IPS-NIHi7 (cell line): ENCODE results near the gene YY2.
"Not testable (repeated sequence)": the region's sequence is repeated elsewhere in the genome, so short reads cannot be mapped to it uniquely, and the experiment has no call there.

ENCODE experiments used
- DNase-seq: peaks from one replicate; pipeline ENCODE4 v3.0.0; 2012; ENCODE audit warnings: mixed read lengths; ENCODE audit errors: extremely low spot score

YY2 gene

DNA sequence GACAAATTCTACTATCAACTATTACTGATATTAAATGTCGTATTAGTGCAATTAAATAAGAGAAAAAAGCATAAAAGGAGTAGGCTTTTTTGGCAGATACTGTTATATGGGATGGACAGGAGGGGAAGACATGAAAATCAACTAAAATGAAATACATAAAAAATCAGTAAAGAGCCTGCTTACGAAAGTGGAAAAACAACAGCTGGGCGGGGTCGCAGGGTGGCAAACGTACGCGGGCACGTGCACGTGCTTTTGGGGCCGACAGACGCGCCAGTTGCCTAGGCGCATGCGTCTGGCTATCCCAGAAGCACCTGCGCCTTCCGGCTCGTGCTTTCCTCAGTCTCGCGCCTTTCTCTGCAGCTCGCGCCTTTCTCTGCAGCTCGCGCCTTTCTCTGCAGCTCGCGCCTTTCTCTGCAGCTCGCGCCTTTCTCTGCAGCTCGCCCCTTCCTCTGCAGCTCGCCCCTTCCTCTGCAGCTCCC lies at the start of gene YY2:
YY2 (plus strand) TSS at position 51 of the 479 bp plus-strand sequence. CDS start 498 bp downstream, outside the sequence.
- no peak for DNase-seq

GRCh38 chrX:21806691-21807090 lies 49.1 kb upstream of the YY2 start:
- no peak for DNase-seq

GRCh38 chrX:21811832-21812231 lies 44.0 kb upstream of the YY2 start:
- no peak for DNase-seq

DNA sequence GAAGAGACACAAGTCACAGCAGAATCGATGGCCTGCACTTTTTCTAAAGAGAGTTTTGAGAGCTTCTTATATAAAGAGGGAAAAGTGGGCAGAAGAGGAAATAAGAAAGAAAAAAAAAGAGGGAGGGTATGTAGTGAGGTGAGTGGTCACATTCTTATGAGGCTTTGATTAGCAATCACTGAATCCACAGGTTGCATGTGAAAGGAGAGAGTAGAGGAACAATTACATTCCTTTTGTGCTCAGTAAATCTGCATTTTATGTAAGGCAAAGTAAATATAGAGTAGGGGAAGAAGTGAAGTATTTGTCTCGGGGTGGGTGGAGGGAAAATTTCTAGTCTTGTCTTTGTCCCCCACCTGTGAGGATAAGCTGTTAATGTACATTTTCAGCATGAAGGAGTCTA lies 43.2 kb upstream of the YY2 start:
- DNase-seq, result no peak

GRCh38 chrX:21813612-21814368 lies 42.0 kb upstream of the YY2 start:
- peak; percentile 34 for DNase-seq

DNA sequence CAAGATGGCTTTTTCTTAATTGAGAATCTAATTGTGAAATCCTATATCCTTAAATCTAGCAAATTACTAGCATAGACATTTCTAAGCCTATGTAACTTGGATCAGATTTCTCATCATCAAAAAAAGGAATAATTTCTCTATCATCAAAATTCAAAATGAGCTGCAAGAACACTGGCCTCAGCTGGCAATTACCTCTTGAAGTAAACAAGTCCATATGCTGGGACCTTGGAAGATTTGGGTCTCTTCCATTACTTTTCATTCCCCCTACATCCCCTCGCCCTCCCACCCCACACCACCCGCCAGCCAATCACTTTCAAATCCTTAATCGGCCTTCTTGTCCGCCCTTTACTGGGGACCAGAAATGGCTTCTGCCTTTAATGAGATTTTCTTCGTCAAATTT lies 39.7 kb upstream of the YY2 start:
- DNase-seq, result no peak

GRCh38 chrX:21820170-21820569 lies 35.6 kb upstream of the YY2 start:
- not testable (repeated sequence) for DNase-seq

- no peak for DNase-seq
These were observed 33.9 kb upstream of the YY2 start for GRCh38 chrX:21821875-21822274.

DNA sequence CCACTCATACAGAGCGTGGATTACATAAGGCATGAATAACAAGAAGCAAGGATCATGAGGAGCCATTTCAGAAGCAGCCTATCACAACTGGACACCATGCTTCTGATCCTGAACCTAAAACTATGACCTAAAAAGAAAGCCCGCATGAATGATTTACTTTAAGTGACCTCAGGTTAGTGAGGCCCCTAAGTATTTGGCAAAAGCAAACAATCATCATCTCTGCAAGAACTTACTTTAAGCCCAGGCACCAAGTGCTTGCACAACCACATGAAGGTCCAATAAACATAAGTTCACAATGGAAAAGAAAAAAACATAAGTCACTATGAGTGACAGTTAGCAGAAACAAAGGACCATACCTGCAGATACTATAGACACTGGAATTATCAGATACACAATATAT lies 24.3 kb upstream of the YY2 start:
- no peak for DNase-seq

DNA sequence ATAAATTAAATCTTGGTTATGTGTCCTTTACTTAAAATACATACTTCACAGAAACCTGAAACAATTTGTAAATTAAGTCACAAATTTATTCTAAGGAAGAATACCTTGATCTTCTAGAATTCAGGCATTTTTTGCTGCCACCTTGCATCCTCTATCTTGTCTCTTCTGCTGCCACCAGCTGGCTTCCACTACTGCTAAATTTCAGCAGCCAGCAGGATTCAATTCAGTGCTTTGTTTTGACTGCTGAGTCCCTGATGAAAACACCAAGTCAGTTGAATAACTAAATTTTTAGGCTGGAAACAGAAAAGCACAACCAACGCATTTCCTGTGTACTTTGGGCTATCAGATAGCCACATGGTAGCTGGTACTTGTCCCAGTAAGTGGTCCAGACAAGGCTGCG lies 18.7 kb upstream of the YY2 start:
- DNase-seq, result no peak

DNA sequence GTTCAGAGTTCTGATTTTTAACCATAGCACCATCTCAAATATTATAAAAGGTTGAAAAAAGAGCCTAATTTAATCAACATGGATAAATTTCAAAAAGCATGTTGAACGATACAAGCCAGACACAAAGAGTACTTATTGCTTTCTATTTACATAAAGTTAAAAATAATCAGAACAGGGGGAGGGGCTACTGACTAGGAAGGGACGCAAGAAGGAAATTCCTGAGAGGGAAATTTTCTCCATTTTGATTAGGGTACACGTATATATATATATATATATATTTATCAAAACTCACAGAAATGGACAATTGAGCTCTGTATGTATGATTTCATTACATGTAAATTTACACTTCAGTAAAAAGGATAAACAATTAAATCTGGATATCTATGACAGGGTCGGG lies 16.9 kb upstream of the YY2 start:
- DNase-seq, result no peak

GRCh38 chrX:21839334-21840192 lies 16.2 kb upstream of the YY2 start, which contains the start of gene MBTPS2:
TSS of gene MBTPS2 (plus strand) at chrX:21839617. CDS start at chrX:21839735, 118 bp downstream.
- peak; percentile 64 for DNase-seq

DNA sequence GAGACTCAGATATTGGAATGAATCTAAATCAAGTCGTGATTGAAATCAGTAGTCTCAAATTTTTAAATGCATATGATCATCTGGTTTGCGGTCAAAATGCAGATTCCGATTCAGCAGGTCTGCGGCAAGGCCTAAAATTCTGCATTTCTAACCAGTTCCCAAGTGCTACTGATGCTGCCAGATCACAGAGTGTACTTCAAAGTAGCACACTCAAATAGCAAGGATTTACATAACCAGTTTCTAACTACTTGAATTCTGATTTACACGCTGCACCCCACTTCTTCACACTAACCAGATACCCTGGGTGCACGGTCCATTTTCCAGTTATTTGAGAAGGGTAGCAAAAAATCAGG lies 15.6 kb upstream of the YY2 start:
- DNase-seq, result no peak

GRCh38 chrX:21843179-21843578 lies 12.6 kb upstream of the YY2 start:
- DNase-seq, result no peak

- DNase-seq, result no peak
These were observed 10.7 kb upstream of the YY2 start for GRCh38 chrX:21845096-21845495.

GRCh38 chrX:21847342-21847741 lies 8.4 kb upstream of the YY2 start:
- DNase-seq, result no peak

DNA sequence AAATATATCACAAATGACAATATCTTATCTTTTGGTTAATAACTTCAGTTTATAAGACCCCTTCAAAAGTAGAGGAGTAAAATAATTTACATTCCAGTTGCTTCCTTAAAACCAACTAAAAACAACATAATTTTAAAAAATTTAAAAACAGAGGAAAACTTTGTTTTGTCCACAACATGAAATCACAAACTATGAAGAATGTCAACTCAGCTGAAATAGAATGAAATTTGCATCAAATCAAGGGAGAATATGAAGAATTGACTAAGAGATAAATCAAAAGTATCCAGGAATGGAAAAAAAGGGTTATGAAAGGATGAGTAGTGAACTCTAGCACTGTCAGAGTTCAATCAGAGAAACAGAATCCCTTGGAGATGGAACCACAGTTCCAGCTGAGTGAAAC lies 2.2 kb upstream of the YY2 start:
- DNase-seq, result no peak

- DNase-seq, result no peak
These were observed 717 bp downstream of the YY2 start for GRCh38 chrX:21856504-21856903.

- no peak for DNase-seq
These were observed 7.5 kb downstream of the YY2 start for GRCh38 chrX:21863241-21863640.

DNA sequence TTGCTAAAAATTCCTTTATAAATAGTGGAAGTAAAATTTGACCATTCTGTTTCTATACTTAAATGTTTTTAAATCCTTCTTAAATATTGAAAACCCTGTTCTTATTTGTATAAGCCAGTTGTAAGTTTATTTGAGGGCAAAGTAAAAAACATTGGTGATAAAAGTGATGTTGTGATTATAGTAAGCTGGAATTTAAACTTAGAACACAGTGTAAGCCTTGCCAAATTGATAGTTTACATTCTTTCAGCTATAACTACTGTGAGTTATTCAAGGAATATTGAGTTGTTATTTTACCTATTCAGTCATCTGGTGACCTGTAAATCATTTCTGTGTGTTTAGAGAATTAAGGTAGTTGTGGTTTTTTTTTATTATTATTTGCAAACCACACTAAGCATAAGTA lies 9.6 kb downstream of the YY2 start:
- DNase-seq, result no peak

DNA sequence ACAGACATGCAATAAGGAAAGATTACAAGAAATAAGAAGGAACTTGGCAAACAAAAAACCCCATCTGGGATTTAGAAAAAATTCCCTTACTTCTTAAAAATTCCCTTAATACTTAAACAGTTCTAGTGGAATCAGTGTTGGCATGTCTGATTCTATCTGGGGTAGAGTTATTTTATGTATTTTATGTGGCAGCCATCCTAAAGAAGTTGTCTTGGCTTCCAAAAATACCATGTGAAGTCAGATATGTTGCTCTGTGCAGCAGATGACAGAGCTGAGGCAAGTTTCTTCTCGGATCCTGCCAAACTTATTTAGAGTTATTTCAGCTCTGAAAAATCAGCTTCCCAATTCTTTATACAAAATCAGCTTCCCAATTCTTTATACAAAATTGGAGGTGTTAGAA lies 14.7 kb downstream of the YY2 start:
- no peak for DNase-seq

DNA sequence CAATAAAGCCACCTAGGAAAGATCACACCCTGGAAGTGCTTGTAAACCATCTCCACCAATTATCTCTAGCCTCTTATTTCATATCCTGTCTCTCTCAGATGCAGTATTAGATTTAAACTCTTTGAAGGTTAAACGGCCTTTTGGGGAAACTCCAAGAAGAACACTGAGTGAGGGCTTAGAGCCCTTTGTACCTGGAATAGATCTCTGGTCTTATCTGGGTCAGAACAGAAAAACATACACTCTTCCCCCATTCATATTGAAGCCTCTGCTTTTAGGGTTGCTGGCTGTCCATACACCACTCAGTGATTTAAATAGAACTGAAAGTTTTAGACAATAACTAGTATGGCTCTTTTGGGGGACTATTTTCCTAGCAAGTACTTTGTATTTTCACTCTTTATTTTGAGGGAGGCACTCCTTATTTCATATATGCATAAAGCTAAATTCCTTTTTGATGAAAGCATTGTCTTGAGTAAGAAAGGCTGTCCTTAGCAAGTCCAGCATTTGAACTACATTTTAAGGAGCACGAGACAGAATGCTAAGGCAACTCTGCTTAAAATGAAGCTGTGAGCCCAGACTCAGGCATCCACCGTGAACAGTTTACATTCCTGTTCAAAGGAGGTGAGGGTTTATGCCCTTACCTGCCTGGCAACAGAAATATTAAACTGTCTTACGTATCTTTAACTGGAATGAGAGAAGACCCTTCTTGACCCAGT lies 17.4 kb downstream of the YY2 start:
- no peak for DNase-seq
